ENCODE measurements around the gene EIF3D.
A peak's percentile ranks its signal among the peaks of the same experiment; 100 is the strongest.
"Not testable (repeated sequence)": the region's sequence is repeated elsewhere in the genome, so short reads cannot be mapped to it uniquely, and the experiment has no call there.

The EIF3D gene

GRCh38 chr22:36549033-36549432, 20.1 kb upstream of the EIF3D start:
- DNase-seq (ENCODE audit: low read depth, low spot score) = no peak

- peak; percentile 67 for DNase-seq (ENCODE audit: low read depth, low spot score)
These were observed 19.6 kb upstream of the EIF3D start for GRCh38 chr22:36548606-36549005.

- DNase-seq (ENCODE audit: low read depth, low spot score) = no peak
These were observed 18.0 kb upstream of the EIF3D start for GRCh38 chr22:36546932-36547331.

- DNase-seq (ENCODE audit: low read depth, low spot score) = peak; percentile 76
These were observed 17.3 kb upstream of the EIF3D start for GRCh38 chr22:36546092-36546804.

GRCh38 chr22:36544107-36544620, 15.2 kb upstream of the EIF3D start:
- DNase-seq (ENCODE audit: low read depth, low spot score) = no peak

- DNase-seq (ENCODE audit: low read depth, low spot score) = no peak
These were observed 13.0 kb upstream of the EIF3D start for GRCh38 chr22:36541831-36542411.

- DNase-seq (ENCODE audit: low read depth, low spot score) = no peak
These were observed 12.1 kb upstream of the EIF3D start for GRCh38 chr22:36540867-36541642.

- peak; percentile 56 for DNase-seq (ENCODE audit: low read depth, low spot score)
These were observed 9.6 kb upstream of the EIF3D start for GRCh38 chr22:36538529-36538928.

GRCh38 chr22:36536717-36537116, 7.8 kb upstream of the EIF3D start:
- DNase-seq (ENCODE audit: low read depth, low spot score) = no peak

- not testable (repeated sequence) for DNase-seq (ENCODE audit: low read depth, low spot score)
These were observed 4.4 kb upstream of the EIF3D start for GRCh38 chr22:36533320-36533719.

- no peak for DNase-seq (ENCODE audit: low read depth, low spot score)
These were observed 3.5 kb upstream of the EIF3D start for GRCh38 chr22:36532466-36532865.

GRCh38 chr22:36528341-36528740, 625 bp downstream of the EIF3D start:
- no peak for DNase-seq (ENCODE audit: low read depth, low spot score)

- DNase-seq (ENCODE audit: low read depth, low spot score) = no peak
These were observed 6.3 kb downstream of the EIF3D start for GRCh38 chr22:36522662-36523061.

GRCh38 chr22:36520423-36520822, 8.5 kb downstream of the EIF3D start:
- DNase-seq (ENCODE audit: low read depth, low spot score) = no peak

- DNase-seq (ENCODE audit: low read depth, low spot score) = not testable (repeated sequence)
These were observed 9.1 kb downstream of the EIF3D start for GRCh38 chr22:36519906-36520305.

GRCh38 chr22:36514766-36515165, 14.2 kb downstream of the EIF3D start:
- no peak for DNase-seq (ENCODE audit: low read depth, low spot score)

GRCh38 chr22:36512991-36513390, 16.0 kb downstream of the EIF3D start:
- no peak for DNase-seq (ENCODE audit: low read depth, low spot score)

- no peak for DNase-seq (ENCODE audit: low read depth, low spot score)
These were observed 16.6 kb downstream of the EIF3D start for GRCh38 chr22:36512333-36512732.

GRCh38 chr22:36510966-36511881, 17.7 kb downstream of the EIF3D start:
- peak; percentile 73 for DNase-seq (ENCODE audit: low read depth, low spot score)

- DNase-seq (ENCODE audit: low read depth, low spot score) = no peak
These were observed 18.6 kb downstream of the EIF3D start for GRCh38 chr22:36510384-36510783.

- no peak for DNase-seq (ENCODE audit: low read depth, low spot score)
These were observed 21.4 kb downstream of the EIF3D start for GRCh38 chr22:36507518-36508010.

All from ELF-1 (cell line).